ENCODE data around the gene CSNK1G3.
"Not testable (repeated sequence)": the region's sequence is repeated elsewhere in the genome, so short reads cannot be mapped to it uniquely, and the experiment has no call there.

Gene CSNK1G3

GRCh38 chr5:123482258-123482657, 29.7 kb upstream of the CSNK1G3 start:
- H3K27ac ChIP-seq: no peak overlapping the region
- TF ChIP-seq CTCF (conservative IDR thresholded peaks at IDR 0.05): no peak

GRCh38 chr5:123483446-123484077, 28.4 kb upstream of the CSNK1G3 start:
- no peak overlapping the region for H3K27ac ChIP-seq
- no peak for TF ChIP-seq CTCF (conservative IDR thresholded peaks at IDR 0.05)

- TF ChIP-seq CTCF (conservative IDR thresholded peaks at IDR 0.05): no peak
- no peak overlapping the region for H3K27ac ChIP-seq
These were observed 26.7 kb upstream of the CSNK1G3 start for GRCh38 chr5:123485275-123485674.

GRCh38 chr5:123486951-123487655, 24.9 kb upstream of the CSNK1G3 start:
- H3K27ac ChIP-seq: no peak overlapping the region
- no peak for TF ChIP-seq CTCF (conservative IDR thresholded peaks at IDR 0.05)

GRCh38 chr5:123490974-123491373, 21.0 kb upstream of the CSNK1G3 start:
- no peak overlapping the region for H3K27ac ChIP-seq
- no peak for TF ChIP-seq CTCF (conservative IDR thresholded peaks at IDR 0.05)

- not testable (repeated sequence) for H3K27ac ChIP-seq
These were observed 16.8 kb upstream of the CSNK1G3 start for GRCh38 chr5:123495211-123495610.

- TF ChIP-seq CTCF (conservative IDR thresholded peaks at IDR 0.05): no peak
- no peak overlapping the region for H3K27ac ChIP-seq
These were observed 15.1 kb upstream of the CSNK1G3 start for GRCh38 chr5:123496892-123497291.

- TF ChIP-seq CTCF (conservative IDR thresholded peaks at IDR 0.05): no peak
- H3K27ac ChIP-seq: no peak overlapping the region
These were observed 11.5 kb upstream of the CSNK1G3 start for GRCh38 chr5:123500471-123500870.

Measured in VCaP (cell line).